RCC 7860 (cell line): ENCODE results near the gene MXRA7.
"Not testable (repeated sequence)": the region's sequence is repeated elsewhere in the genome, so short reads cannot be mapped to it uniquely, and the experiment has no call there.

ENCODE experiments used
- DNase-seq: peaks from one replicate; pipeline ENCODE4 v3.0.0-alpha.2; 2015; ENCODE audit warnings: low spot score
- FAIRE-seq: peaks from 2 replicates; lab custom pipeline; 2012; peaks lifted over from hg19 to GRCh38; lab: Jason Lieb, UNC

MXRA7 gene

DNA sequence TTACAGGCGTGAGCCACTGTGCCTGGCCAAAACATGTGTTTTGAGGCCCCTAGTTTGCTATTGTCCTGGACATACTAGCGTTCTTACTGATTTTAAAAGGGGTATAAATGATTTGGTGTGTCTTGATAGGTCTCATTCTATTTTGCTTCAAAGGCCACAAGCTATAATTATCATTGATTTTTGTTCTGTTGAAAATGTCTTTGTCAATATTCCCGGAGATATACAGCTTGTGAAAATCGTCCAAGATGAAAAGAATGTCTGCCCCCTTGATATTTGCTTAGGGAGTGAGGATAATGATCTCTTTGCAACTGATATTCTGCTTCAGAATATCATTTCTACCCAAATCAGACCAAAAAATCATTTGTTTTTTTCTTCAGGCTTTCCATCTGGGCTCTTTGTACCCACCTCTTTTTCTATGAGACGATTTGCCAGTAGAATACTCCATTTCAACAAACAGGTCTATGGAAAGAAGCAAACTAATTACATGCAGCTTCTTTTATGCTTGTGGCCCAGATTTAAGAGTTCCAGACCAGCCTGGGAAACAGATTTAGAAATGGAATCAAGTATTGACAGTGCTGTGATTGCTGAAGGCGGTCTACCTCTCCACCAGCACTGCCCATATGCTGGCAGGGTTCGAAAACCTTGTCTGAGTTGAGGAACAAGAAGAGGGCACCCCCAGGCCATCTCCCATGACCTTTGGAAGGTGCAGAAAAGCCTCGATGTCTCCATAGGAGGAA, 53.1 kb downstream of the MXRA7 start:
- DNase-seq (no peak), FAIRE-seq (no peak)

DNA sequence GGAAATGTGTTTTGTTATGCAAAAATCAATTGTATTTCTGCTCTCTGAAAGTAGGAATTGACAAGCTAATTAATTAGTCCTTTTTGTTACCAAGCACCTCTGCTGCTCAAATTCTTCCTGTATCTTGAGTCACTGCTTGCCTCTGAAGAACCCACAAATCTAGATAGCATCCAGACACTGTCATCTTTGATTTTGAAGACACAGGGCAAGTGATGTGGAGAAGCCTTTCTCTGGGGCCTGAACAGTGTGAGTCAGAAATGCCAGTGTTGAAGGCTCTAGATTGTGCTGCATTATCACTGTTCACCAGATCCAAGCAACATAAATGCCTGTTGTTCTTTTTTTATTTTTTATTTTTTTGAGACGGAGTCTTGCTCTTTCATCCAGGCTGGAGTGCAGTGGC, 56.4 kb downstream of the MXRA7 start:
- no peak for FAIRE-seq

DNA sequence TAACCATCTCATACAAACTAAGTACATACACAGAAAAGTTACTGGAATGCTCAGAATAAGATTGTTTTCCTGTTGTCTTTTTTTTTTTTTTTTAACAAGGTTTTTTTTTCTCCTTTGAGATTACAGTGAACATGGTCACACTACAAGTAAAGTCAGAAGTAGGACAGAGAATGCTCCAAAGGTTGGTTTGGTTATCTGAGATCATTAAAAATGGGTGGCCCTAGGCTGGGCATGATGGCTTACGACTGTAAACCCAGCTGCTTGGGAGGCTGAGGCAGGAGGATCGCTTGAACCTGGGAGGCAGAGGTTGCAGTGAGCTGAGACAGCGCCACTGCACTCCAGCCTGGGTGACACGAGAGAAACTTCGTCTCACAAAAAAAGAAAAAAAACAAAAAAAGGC, 60.3 kb downstream of the MXRA7 start:
- FAIRE-seq: no peak
- DNase-seq: no peak

More for the DNA sequence above, 56.4 kb downstream of the MXRA7 start:
- DNase-seq: no peak

DNA sequence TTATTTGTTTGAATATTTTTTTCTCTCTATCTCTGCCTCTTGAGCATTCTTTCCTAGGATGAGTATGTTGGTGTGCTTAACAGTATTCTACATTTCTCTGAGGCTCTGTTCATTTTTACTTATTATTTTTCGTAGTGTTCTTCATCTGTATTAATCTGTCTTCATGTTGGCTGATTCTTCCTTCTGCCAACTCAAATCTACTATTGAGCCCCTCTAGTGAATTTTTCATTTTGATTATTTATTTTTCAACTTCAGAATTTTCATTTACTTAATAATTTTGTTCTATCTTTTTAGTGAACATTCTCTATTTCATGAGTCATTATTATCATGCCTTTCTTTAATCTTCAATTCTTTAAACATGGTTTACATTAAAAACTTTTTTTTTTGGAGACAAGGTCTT, 64.1 kb downstream of the MXRA7 start:
- no peak for FAIRE-seq
- no peak for DNase-seq

DNA sequence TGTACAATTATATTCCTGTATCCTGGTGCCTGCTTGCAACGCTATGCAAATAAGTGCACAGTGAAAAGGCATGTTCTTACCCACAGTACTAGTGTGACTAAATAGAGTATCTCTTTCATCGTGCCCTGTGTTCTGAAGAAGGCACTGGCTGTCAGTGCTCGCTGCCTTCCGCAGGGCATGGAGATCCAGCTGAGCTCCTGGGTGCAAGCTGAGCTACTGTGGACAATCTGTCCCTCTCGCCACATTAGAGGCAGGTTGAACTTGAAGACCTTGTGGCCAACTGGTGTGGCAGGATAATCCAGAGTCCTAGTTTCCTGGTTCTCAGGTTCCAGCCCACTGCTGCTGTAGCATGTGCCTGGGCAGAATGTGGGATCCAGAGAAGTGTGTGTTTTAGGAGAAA, 65.3 kb downstream of the MXRA7 start:
- no peak for FAIRE-seq
- no peak for DNase-seq

DNA sequence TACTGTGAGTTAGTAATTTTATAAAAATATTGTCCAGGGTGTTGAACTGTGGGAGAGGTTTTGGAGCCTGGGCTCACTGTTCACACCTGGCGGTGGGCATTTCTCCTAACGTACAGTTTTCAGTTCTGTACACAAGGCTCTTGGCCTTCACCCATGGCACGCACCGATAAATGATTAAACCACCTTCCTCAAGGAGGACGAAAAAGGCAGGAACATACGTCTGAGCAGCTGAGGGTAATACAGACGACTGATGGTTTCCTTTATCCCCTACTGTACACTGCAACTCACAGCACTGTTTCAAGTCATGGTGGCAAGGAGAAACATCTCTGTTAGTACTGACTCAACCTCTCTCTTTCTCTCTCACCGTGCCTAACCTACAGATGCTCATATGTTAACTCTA, 65.8 kb downstream of the MXRA7 start:
- no peak for FAIRE-seq
- DNase-seq: no peak

DNA sequence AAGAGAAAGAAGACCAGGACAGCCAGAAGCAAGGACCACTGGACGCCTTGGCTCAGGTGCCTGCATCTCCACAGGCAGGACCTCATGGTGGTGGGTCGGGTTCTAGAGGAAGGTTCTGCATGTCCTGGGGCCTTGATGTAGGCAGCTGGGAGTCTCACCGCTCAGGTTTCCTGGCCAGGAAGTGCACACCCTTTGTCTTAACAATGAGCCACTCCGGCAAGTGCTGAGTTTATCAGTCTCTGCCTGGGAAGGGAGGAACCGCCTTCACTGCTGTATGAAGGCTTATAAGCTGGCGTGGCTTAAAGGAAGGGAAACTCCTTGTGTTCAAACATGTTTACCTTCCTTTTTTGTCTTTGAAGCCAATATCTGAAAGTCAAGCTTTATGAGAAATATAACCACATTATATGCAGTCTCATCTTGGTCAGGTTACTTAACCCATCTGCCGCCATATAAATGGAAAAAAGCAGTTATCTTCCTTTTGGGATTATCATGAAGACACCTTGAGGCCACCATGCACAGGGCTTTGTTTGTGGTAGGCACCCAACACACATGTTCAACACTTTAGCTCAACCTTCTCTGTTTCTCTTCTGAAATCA, 67.1 kb downstream of the MXRA7 start, which contains the start of gene ST6GALNAC1:
ST6GALNAC1 (minus strand) TSS at position 205 of the 596 bp plus-strand sequence; CDS start at position 86, 119 bp downstream.
- FAIRE-seq (no peak), DNase-seq (no peak)

DNA sequence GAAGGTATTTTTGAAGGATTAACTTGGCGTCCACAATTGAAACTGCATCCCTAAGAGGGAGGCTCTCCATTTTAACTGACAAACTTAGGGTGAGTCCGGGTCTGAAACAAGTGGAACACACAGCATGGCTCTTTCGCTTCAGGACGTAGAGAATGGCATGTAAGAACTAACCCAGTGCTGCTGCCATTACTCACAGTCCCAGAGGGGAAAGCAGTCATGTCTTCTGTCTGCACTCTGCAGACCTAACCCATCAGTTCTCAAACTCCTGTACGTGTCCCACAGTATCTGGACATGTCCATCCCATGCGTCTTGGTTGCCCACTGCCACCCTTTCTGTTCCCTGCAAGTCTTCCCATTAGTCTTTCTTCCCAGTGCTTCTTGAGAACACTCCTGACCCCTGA, 67.8 kb downstream of the MXRA7 start:
- no peak for FAIRE-seq
- no peak for DNase-seq

DNA sequence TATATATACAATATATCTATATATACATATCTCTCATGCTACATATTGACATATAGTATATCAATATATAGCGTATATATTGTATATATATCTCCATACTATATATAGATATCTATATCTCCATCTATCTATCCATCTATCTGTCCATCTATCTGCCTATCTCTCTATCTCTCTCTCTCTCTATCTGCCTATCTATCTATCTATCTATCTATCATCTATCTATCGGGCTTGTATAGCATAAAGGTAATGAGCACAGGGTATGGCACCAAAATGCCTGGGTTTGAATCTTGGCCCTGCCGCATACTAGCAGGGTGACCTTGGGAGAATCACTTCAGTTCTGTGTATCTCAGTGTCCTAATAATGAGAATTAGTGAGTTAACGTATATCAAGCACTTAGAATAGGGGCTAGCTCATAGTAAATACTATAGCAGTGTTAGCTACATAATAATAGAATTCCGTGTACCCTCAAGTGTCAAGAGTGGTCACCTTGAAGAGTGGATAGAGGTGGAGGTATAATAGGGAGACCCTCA, 68.7 kb downstream of the MXRA7 start:
- FAIRE-seq: no peak
- DNase-seq: no peak

DNA sequence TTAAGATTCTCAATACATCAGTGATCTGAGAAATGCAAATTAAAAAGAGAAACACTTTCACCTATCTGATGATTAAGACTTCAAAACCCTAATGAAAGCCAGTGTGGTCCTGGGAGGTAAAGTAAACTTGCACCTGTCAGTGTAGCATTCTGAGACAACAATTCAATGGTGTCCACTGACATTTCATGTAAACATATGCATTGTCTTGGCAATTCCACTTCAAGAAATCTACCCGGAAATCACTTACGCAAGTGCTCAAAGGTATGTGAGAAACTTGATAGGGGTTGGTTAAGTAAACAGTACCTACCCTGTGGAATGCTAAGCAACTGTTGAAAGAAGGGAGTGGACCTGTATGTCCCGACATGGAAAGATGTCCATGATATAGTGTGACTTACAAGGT, 69.3 kb downstream of the MXRA7 start:
- no peak for DNase-seq
- FAIRE-seq: no peak

DNA sequence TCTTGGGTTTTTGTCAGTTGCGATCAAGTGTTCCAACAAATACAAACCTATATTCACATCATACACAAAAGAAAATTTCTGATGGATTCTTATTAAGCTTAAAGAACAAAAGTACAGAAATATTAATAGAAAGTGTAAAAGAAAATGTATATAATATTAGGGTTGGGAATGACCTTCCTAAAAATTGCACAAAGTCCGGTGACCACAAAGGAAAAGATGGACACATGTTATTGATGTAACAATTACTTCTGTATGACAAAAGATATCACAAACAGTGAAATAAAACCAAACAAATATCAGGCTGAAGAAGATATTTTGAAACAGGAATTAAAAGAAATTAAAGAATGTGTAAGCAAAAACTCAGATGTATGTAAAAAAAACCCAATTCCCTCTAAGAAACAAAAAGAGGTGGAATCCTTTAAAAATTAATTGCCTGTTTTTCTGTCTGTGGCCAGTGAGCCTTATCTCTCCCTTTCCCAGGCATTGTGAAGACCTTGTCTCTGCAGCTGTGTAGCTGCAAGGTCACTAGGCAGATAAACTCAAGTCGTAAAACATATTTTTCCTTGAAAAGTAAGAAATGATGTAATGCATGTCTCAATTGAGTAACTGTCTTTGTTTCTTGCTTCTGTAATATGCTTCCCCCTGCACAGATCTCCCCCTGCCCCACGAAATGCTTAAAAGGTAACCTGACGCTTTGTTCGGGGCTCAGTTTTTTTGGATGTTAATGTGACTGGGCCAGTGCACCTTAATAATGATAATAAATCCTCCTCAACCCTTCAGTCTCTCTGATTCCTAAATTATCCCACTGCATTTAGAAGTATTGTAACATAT, 70.0 kb downstream of the MXRA7 start:
- no peak for FAIRE-seq
- DNase-seq: no peak

DNA sequence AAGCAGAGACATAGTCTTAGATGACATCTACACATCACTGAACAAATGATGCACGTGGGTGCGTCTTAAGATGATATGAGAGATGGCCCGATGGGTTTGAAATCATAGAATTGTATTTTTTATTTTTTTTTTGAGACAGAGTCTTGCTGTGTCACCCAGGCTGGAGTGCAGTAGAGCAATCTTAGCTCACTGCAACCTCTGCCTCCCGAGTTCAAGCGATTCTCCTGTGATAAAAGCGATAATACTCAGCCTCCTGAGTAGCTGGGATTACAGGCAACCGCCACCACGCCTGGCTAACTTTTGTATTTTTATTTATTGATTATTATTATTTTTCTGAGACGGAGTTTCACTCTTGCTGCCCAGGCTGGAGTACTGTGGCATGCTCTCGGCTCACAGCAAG, 72.5 kb downstream of the MXRA7 start:
- no peak for DNase-seq
- FAIRE-seq: no peak

DNA sequence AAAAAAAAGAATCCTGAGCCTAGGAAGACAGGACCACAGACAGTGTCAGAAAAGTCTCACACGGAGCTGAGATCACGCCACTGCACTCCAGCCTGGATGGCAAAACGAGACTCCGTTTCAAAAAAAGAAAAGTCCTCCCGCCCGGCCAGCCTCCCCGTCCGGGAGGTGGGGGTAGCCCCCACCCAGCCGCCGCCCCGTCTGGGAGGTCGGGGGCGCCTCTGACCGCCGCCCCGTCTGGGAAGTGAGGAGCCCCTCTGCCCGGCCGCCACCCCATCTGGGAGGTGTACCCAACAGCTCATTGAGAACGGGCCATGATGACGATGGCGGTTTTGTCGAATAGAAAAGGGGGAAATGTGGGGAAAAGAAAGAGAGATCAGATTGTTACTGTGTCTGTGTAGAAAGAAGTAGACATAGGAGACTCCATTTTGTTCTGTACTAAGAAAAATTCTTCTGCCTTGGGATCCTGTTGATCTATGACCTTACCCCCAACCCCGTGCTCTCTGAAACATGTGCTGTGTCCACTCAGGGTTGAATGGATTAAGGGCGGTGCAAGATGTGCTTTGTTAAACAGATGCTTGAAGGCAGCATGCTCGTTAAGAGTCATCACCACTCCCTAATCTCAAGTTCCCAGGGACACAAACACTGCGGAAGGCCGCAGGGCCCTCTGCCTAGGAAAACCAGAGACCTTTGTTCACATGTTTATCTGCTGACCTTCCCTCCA, 74.1 kb downstream of the MXRA7 start:
- FAIRE-seq, DNase-seq: not testable (repeated sequence)

DNA sequence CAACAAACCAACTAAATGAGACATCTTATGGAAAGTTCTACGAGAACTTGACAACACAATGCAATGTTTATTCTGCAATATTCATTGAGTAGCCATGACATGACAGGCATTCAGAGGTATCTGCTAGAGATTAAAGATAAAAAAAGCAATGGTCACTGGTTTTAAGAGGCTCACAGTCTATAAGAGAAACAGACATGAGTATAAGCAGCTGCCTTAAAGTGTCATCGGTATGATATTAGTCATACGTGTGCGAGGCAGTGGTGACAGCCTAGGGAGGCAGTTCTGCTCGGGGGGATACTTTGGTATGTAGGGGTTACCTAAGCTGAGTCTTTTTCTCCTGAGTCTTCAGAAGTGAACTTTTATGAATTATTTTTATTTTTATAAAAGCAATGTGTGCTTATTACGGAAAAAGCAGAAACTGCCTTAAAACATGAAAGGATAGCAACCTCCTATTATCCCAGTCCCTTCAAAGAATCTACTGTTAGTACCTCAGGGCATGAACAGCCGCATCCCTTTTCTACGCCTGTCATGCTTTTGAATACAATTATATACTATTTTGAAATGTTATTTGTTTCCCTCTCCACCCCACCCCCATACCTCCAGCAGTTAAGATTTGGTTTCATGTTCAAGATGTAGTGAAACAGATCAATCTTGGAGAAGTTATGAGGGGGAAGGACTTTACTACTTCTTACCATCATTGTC, 75.0 kb downstream of the MXRA7 start:
- FAIRE-seq (no peak), DNase-seq (no peak)

DNA sequence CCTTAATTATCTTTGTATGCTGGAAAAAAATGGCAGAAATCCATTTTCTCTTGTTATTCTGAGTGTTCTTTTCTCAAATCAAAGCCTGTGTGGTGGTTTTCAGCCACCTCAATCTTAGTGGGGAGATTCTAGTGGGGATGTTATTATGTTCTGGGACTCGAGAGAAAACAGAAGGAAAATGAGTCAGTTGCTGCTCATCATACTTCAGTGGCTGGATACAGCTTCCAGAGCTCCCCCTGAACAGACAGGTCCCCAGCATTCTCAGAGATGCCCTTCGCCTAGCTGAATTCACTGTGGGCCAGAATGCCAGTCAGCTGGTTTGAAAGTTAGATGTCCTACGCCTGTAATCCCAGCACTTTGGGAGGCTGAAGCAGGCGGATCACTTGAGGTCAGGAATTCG, 75.7 kb downstream of the MXRA7 start:
- FAIRE-seq (no peak), DNase-seq (no peak)

DNA sequence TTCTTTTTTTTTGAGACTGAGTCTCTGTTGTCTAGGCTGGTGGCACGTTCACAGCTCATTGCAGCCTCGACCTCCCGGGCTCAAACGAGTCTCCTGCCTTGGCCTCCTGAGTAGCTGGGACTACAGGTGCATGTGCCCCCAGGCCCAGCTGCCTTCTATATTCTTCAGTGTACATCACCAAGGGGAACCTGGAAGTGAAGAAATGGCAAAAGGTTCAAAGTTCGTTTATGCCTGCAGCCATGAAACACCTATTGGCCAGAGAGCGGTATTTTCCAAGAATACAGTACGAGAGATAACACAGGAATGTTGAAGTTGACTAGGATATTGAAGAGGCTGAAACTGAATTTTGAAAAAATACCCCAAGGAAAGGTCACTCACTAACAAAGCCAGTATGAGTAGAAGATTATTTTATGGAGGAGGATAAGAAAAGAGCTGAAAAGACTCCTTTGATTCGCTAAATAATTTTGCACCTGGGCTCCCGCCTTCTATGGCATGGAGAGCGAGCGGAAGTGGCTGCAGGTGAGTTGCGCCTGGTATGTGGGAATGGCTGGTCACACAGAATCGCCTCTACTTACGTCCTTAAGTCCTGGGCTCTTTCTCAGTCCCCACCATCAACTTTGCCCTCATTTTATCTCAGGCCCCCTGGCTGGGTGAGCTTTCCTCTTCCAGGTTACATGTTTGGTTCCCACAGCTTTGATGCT, 77.0 kb downstream of the MXRA7 start:
- DNase-seq (no peak), FAIRE-seq (no peak)

DNA sequence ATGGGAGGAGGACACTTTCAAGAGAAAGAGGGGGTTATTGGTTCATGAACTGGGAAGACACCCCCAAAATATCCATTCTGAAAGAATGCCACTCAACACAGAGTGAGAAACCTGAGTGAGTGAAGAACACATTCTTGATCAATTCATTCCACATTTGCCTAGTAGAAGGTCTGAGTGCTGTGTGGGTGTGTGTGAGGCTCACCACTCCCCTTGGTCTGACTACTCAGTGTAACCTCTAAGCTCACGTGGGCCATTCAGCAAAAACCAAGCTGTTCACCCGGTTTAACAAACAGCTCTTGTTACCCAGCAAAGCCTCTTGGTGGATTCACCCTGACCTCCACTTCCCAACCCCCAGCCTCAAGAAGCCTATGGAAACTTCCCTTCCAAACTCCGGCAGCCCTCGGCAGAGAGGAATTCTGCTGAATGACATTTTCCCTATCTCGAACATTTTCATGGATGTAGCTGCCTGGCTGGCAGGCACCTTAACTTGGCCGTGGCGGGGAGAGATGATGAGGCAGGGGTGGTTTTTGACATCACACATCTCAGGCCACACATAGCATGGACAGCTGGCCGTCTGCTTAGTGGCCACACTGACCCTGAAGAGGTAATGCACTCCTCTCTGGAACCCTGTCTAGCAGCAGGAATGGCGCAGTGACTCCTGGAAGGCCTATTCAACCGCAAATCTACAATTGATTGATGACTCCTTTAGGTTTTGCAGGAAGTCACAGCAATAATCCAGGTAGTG, 78.8 kb downstream of the MXRA7 start:
- FAIRE-seq (no peak), DNase-seq (no peak)

DNA sequence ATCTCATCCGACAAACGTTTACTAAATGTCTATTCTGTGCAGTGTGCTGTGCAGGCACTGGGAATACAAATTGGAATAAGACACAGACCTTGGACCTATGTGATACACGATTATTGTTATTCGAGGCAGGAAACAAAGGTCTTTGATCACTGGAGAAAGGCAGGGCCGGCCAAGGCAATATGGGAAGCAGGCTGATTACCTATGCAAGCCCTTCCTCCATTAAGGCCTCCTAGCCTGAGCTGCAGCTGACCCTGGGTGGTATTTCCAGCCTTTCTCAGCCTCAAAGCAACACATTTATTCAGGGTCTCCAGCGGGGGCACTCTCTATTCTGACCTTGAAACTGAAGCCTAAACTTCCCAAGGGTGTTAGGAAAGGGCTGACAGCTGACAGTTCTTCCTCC, 80.6 kb downstream of the MXRA7 start:
- FAIRE-seq (no peak), DNase-seq (no peak)
